GM23338 (cell line): ENCODE results near the gene SLC35E2B. TPM values are rescaled to one million over a fixed set of nuclear protein-coding genes. Genes with fewer than 3 reads are reported as not detected.
"Not testable (repeated sequence)": the region's sequence is repeated elsewhere in the genome, so short reads cannot be mapped to it uniquely, and the experiment has no call there.

Source experiments
- ATAC-seq: fragments of 200-7000 bp; cut with Tn5 transposase; 3 replicates; pipeline ENCODE4 v1.9.1; 2020
- DNase-seq: peaks from one replicate; pipeline ENCODE4 v3.0.0-alpha.2; 2015; ENCODE audit warnings: low spot score
- H2AFZ ChIP-seq: fragments of 200-600 bp; sonication (generic); 2 replicates; pipeline ENCODE4 v1.8.0; 2016; ENCODE audit warnings: antibody characterized with exemption, mild to moderate bottlenecking, moderate library complexity
- H3F3A ChIP-seq: fragments of 200-600 bp; sonication (generic); replicated peaks from 2 replicates; pipeline ENCODE4 v1.8.0; 2017; ENCODE audit warnings: antibody characterized with exemption, mixed run types, low read depth
- H3K27ac ChIP-seq: fragments of 200-600 bp; sonication (generic); 2 replicates; pipeline ENCODE4 v1.6.1; 2016; ENCODE audit warnings: low read depth
- H3K27me3 ChIP-seq: fragments of 200-600 bp; sonication (generic); 2 replicates; pipeline ENCODE4 v1.8.0; 2016; ENCODE audit warnings: mild to moderate bottlenecking, mixed run types, moderate library complexity; ENCODE audit not compliant: insufficient read depth
- H3K36me3 ChIP-seq: fragments of 200-600 bp; sonication (generic); 2 replicates; pipeline ENCODE4 v1.8.0; 2016; ENCODE audit warnings: mild to moderate bottlenecking; ENCODE audit not compliant: insufficient read depth
- H3K4me1 ChIP-seq: fragments of 200-600 bp; sonication (generic); 2 replicates; pipeline ENCODE4 v1.8.0; 2016; ENCODE audit warnings: mild to moderate bottlenecking, moderate library complexity; ENCODE audit not compliant: insufficient read depth
- H3K4me2 ChIP-seq: fragments of 200-600 bp; sonication (generic); 2 replicates; pipeline ENCODE4 v1.7.1; 2017; ENCODE audit warnings: mixed run types
- H3K4me3 ChIP-seq: fragments of 200-600 bp; sonication (generic); 2 replicates; pipeline ENCODE4 v1.6.1; 2016; ENCODE audit warnings: mixed run types
- H3K79me2 ChIP-seq: fragments of 200-600 bp; sonication (generic); replicated peaks from 2 replicates; pipeline ENCODE4 v1.8.0; 2017; ENCODE audit warnings: mild to moderate bottlenecking; ENCODE audit not compliant: insufficient read depth
- H3K9me2 ChIP-seq: fragments of 200-600 bp; sonication (generic); 2 replicates; pipeline ENCODE4 v1.8.0; 2017; ENCODE audit not compliant: insufficient read depth
- H4K20me1 ChIP-seq: fragments of 200-600 bp; sonication (generic); replicated peaks from 2 replicates; pipeline ENCODE4 v1.8.0; 2017; ENCODE audit warnings: mild to moderate bottlenecking; ENCODE audit not compliant: insufficient read depth
- H3K27ac Mint-ChIP-seq: 2 replicates; pipeline ENCODE4 v1.8.0; 2020; ENCODE audit warnings: inconsistent platforms, mild to moderate bottlenecking, moderate library complexity, mixed read lengths
- H3K27me3 Mint-ChIP-seq: 3 replicates; pipeline ENCODE4 v1.8.0; 2022; ENCODE audit warnings: low read depth, mild to moderate bottlenecking, moderate library complexity, mixed read lengths, inconsistent platforms; ENCODE audit not compliant: insufficient read depth, poor library complexity
- H3K36me3 Mint-ChIP-seq: 3 replicates; pipeline ENCODE4 v1.8.0; 2021; ENCODE audit warnings: low read depth, mild to moderate bottlenecking, inconsistent platforms, moderate library complexity, mixed read lengths
- H3K4me1 Mint-ChIP-seq: 3 replicates; pipeline ENCODE4 v1.8.0; 2020; ENCODE audit warnings: mild to moderate bottlenecking, inconsistent platforms, mixed read lengths
- H3K4me3 Mint-ChIP-seq: 3 replicates; pipeline ENCODE4 v1.8.0; 2021; ENCODE audit warnings: moderate library complexity, mild to moderate bottlenecking, inconsistent platforms, mixed read lengths
- H3K9me3 Mint-ChIP-seq: 3 replicates; pipeline ENCODE4 v1.8.0; 2020; ENCODE audit warnings: moderate library complexity, mild to moderate bottlenecking, inconsistent platforms, mixed read lengths
- CREB1 ChIP-seq: fragments of 250-450 bp; sonication (Bioruptor Pico); IDR thresholded peaks from 2 replicates; pipeline ENCODE4 v1.5.0; 2020; ENCODE audit warnings: low read depth, mild to moderate bottlenecking, moderate library complexity
- POLR2AphosphoS5 ChIP-seq: IDR thresholded peaks from 2 replicates; pipeline ENCODE4 v1.6.1; 2016; ENCODE audit warnings: antibody characterized with exemption, low read depth
- polyA plus RNA-seq: library from polyadenylated mRNA; unstranded; fragments of >200 nt; fragmentation: Nextera tagmentation; extraction: Ambion mirVana; gene quantifications from 2 replicates; pipeline ENCODE4 v1.2.1, GENCODE V29; 2016
- total RNA-seq: library from RNA; depleted of rRNA; stranded (reverse); fragments of >200 nt; shearing (Covaris generic); gene quantifications from 2 replicates; pipeline ENCODE4 v1.2.3, GENCODE V29; 2014

Gene SLC35E2B
- total and polyA plus RNA-seq, 2 experiments from 2014 or later: 16.8 to 63.0 TPM

- H3K27me3 ChIP-seq, ATAC-seq, H3K9me2 ChIP-seq, H3K27ac Mint-ChIP-seq, H4K20me1 ChIP-seq, DNase-seq, H3K4me1 ChIP-seq, H3K4me3 ChIP-seq, H3K36me3 ChIP-seq, H3F3A ChIP-seq, H3K27ac ChIP-seq, H3K4me1 Mint-ChIP-seq, H3K27me3 Mint-ChIP-seq, H3K4me3 Mint-ChIP-seq, H3K4me2 ChIP-seq, H3K79me2 ChIP-seq, H2AFZ ChIP-seq, H3K36me3 Mint-ChIP-seq, H3K9me3 Mint-ChIP-seq: not testable (repeated sequence)
Measured at GRCh38 chr1:1699061-1699460, 6.5 kb upstream of the SLC35E2B start.

GRCh38 chr1:1697358-1698183, 5.0 kb upstream of the SLC35E2B start:
- not testable (repeated sequence) for H4K20me1 ChIP-seq, H3K9me2 ChIP-seq, H3K79me2 ChIP-seq, H3K4me2 ChIP-seq, H3F3A ChIP-seq, H3K4me3 Mint-ChIP-seq, ATAC-seq, H3K4me1 Mint-ChIP-seq, H3K27ac Mint-ChIP-seq, H3K27me3 Mint-ChIP-seq, H3K4me3 ChIP-seq, H2AFZ ChIP-seq, H3K9me3 Mint-ChIP-seq, H3K4me1 ChIP-seq, H3K36me3 Mint-ChIP-seq, H3K27ac ChIP-seq, H3K36me3 ChIP-seq, H3K27me3 ChIP-seq, DNase-seq

- ATAC-seq, H3K9me2 ChIP-seq, H3K79me2 ChIP-seq, H3K4me2 ChIP-seq, H3K27me3 Mint-ChIP-seq, H3K4me1 ChIP-seq, H3F3A ChIP-seq, H4K20me1 ChIP-seq, H3K4me3 ChIP-seq, H3K27ac Mint-ChIP-seq, H3K27ac ChIP-seq, H3K36me3 Mint-ChIP-seq, H3K27me3 ChIP-seq, H3K9me3 Mint-ChIP-seq, H3K4me1 Mint-ChIP-seq, H3K4me3 Mint-ChIP-seq, DNase-seq, H2AFZ ChIP-seq, H3K36me3 ChIP-seq: not testable (repeated sequence)
Measured at GRCh38 chr1:1696431-1697357, 4.1 kb upstream of the SLC35E2B start.

- H3K9me2 ChIP-seq, H3K4me1 Mint-ChIP-seq, H2AFZ ChIP-seq, H3F3A ChIP-seq, H4K20me1 ChIP-seq, H3K27ac ChIP-seq, H3K36me3 ChIP-seq, H3K27ac Mint-ChIP-seq, H3K27me3 ChIP-seq, H3K4me1 ChIP-seq, H3K9me3 Mint-ChIP-seq, H3K27me3 Mint-ChIP-seq: not testable (repeated sequence)
- peak overlapping the region; percentile 64; the same call in 2 of the 3 replicates for H3K4me3 Mint-ChIP-seq
- peak; percentile 61; the same call in 1 of the 2 replicates for TF ChIP-seq POLR2AphosphoS5
- TF ChIP-seq CREB1: 0 out of 2 replicates have a peak, but pooled peaks have one; percentile 7
- ATAC-seq: peak; percentile 85
- peaks cover 24% of the 10 kb centered on the region for H3K79me2 ChIP-seq
- H3K36me3 Mint-ChIP-seq: peaks cover 15% of the 10 kb centered on the region
- peak; percentile 84 for DNase-seq
- H3K4me3 ChIP-seq: peak overlapping the region; percentile 71
- H3K4me2 ChIP-seq: peak overlapping the region; percentile 74; the same call in 1 of the 2 replicates
Measured at GRCh38 chr1:1692324-1692713, 276 bp downstream of the SLC35E2B start.

GRCh38 chr1:1691443-1691842, 1.2 kb downstream of the SLC35E2B start:
- H3K4me1 Mint-ChIP-seq, H3K36me3 ChIP-seq, H3K9me2 ChIP-seq, H3K27ac Mint-ChIP-seq, H3K4me3 Mint-ChIP-seq, DNase-seq, H3K9me3 Mint-ChIP-seq, H3K27me3 Mint-ChIP-seq, H3K27ac ChIP-seq, H3K27me3 ChIP-seq, H3K4me1 ChIP-seq, H3F3A ChIP-seq, H4K20me1 ChIP-seq, ATAC-seq, H2AFZ ChIP-seq: not testable (repeated sequence)
- H3K36me3 Mint-ChIP-seq: peaks cover 15% of the 10 kb centered on the region
- peaks cover 33% of the 10 kb centered on the region for H3K79me2 ChIP-seq
- peak overlapping the region; percentile 38; the same call in 1 of the 2 replicates for H3K4me3 ChIP-seq
- peak overlapping the region; percentile 67; the same call in 1 of the 2 replicates for H3K4me2 ChIP-seq

- H3K9me2 ChIP-seq, H3K27me3 ChIP-seq, H3K9me3 Mint-ChIP-seq, H3K4me3 ChIP-seq, H3K4me2 ChIP-seq, H3K4me1 ChIP-seq, H2AFZ ChIP-seq, H3K4me3 Mint-ChIP-seq, H3K27me3 Mint-ChIP-seq, H3K36me3 ChIP-seq, H3K4me1 Mint-ChIP-seq, H3K27ac ChIP-seq, H4K20me1 ChIP-seq, DNase-seq, H3F3A ChIP-seq, ATAC-seq, H3K27ac Mint-ChIP-seq: not testable (repeated sequence)
- H3K79me2 ChIP-seq: peaks cover 52% of the 10 kb centered on the region
- peaks cover 20% of the 10 kb centered on the region for H3K36me3 Mint-ChIP-seq
Measured at GRCh38 chr1:1689526-1689925, 3.1 kb downstream of the SLC35E2B start.
